Nephron progenitor cell (in vitro differentiated cells): Measurements from ENCODE around the gene PI4K2B.
"Not testable (repeated sequence)": the region's sequence is repeated elsewhere in the genome, so short reads cannot be mapped to it uniquely, and the experiment has no call there.

Experiments
- DNase-seq: peaks from one replicate; pipeline ENCODE4 v3.0.0; 2021
- H3K27ac Mint-ChIP-seq: 2 replicates; pipeline ENCODE4 v1.8.0; 2021; ENCODE audit warnings: mild to moderate bottlenecking, moderate library complexity, mixed read lengths
- H3K27me3 Mint-ChIP-seq: 2 replicates; pipeline ENCODE4 v1.8.0; 2021; ENCODE audit warnings: mild to moderate bottlenecking, low read depth, mixed read lengths; ENCODE audit not compliant: poor library complexity
- H3K36me3 Mint-ChIP-seq: 2 replicates; pipeline ENCODE4 v1.8.0; 2021; ENCODE audit warnings: low read depth, mixed read lengths
- H3K4me1 Mint-ChIP-seq: 2 replicates; pipeline ENCODE4 v1.8.0; 2021; ENCODE audit warnings: mixed read lengths
- H3K4me3 Mint-ChIP-seq: 2 replicates; pipeline ENCODE4 v1.8.0; 2021; ENCODE audit warnings: mild to moderate bottlenecking, moderate library complexity, mixed read lengths
- H3K9me3 Mint-ChIP-seq: 2 replicates; pipeline ENCODE4 v1.8.0; 2021; ENCODE audit warnings: mild to moderate bottlenecking, moderate library complexity, mixed read lengths
- CTCF ChIP-seq: fragments of 200-600 bp; sonication (generic); IDR thresholded peaks from 2 replicates; pipeline ENCODE4 v1.5.0; 2021; ENCODE audit warnings: antibody characterized with exemption

PI4K2B gene

DNA sequence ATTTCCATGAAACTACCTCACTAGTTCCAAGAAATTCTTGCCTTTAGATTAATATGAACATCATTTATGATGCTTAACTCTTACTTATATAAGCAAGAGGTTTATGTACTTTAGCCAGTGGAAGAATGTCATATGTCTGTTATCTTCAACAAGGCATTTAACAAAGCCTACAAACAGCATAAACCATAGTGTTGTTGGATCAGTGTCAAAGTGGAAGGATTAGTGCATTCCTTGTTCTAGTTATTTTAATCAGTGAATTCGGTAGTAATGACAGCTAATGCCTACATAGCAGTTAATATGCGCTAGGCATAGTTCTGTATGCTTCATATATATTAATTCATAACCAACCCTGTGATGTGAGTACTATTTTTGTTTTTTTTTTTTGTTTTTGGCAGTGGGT is 3.1 kb downstream of the PI4K2B start:
- peaks cover 28% of the 10 kb centered on the region for H3K36me3 Mint-ChIP-seq
- H3K4me3 Mint-ChIP-seq: no peak overlapping the region
- H3K27ac Mint-ChIP-seq: no peak overlapping the region
- H3K27me3 Mint-ChIP-seq: peaks cover 16% of the 10 kb centered on the region
- H3K4me1 Mint-ChIP-seq: peaks cover 15% of the 10 kb centered on the region
- H3K9me3 Mint-ChIP-seq: peaks cover 48% of the 10 kb centered on the region
- DNase-seq: no peak
- TF ChIP-seq CTCF: no peak

GRCh38 chr4:25238052-25238451 is 4.2 kb downstream of the PI4K2B start:
- no peak overlapping the region for H3K27ac Mint-ChIP-seq
- peaks cover 16% of the 10 kb centered on the region for H3K27me3 Mint-ChIP-seq
- no peak for TF ChIP-seq CTCF
- no peak overlapping the region for H3K4me3 Mint-ChIP-seq
- H3K4me1 Mint-ChIP-seq: peaks cover 15% of the 10 kb centered on the region
- H3K9me3 Mint-ChIP-seq: peaks cover 42% of the 10 kb centered on the region
- DNase-seq: no peak
- peaks cover 18% of the 10 kb centered on the region for H3K36me3 Mint-ChIP-seq

GRCh38 chr4:25239528-25239927 is 5.7 kb downstream of the PI4K2B start:
- Mint-ChIP-seq H3K9me3 (peaks cover 47% of the 10 kb centered on the region), H3K27me3 (peaks cover 15% of the 10 kb centered on the region), H3K4me1 (peaks cover 13% of the 10 kb centered on the region), H3K36me3 (peaks cover 31% of the 10 kb centered on the region)
- H3K27ac Mint-ChIP-seq, DNase-seq, H3K4me3 Mint-ChIP-seq: not testable (repeated sequence)

GRCh38 chr4:25240754-25241210 is 6.9 kb downstream of the PI4K2B start:
- H3K27me3 Mint-ChIP-seq, DNase-seq, H3K4me3 Mint-ChIP-seq, H3K27ac Mint-ChIP-seq, H3K4me1 Mint-ChIP-seq: not testable (repeated sequence)
- peaks cover 40% of the 10 kb centered on the region for H3K36me3 Mint-ChIP-seq
- H3K9me3 Mint-ChIP-seq: peaks cover 48% of the 10 kb centered on the region

DNA sequence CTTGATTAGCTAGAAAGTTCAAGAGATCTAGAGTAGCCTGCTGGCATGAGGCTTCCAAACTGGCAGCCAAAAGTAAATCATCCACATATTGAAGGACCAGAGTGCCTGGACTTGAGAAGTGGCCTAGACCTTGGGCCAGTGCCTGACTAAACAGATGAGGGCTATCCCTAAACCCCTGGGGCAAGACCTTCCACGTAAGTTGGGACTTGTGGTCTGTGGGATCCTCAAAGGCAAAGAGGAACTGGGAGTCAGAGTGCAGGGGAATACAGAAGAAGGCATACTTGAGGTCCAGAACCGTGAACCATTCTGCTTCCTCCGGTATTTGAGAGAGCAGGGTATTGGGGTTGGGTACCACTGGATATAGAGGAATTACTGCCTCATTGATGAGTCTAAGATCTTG is 8.4 kb downstream of the PI4K2B start:
- H3K27me3 Mint-ChIP-seq: not testable (repeated sequence)
- peaks cover 39% of the 10 kb centered on the region for H3K36me3 Mint-ChIP-seq
- peaks cover 49% of the 10 kb centered on the region for H3K9me3 Mint-ChIP-seq

DNA sequence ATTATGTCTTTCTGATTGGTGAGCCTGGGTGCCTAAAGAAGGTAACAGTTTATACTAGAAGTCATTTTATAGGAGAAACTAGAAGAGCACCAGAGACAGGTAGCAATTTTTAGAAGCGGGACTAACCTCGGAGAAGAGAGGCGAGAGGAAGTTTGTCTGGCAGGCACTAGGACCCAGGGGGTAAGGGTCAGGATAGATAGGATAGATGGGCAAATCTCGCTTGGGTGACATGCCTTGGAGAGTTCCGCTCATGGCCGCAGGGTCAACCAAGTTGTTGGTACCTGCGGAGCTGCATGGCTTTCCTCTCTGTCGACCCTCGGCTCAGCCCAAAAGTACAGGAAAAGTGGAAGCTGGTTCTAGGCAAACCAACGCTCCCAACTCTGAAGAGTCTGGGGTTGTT is 11.3 kb downstream of the PI4K2B start:
- DNase-seq: no peak
- Mint-ChIP-seq H3K36me3 (peaks cover 39% of the 10 kb centered on the region), H3K27ac (no peak overlapping the region), H3K9me3 (peaks cover 53% of the 10 kb centered on the region), H3K4me1 (no peaks in the 10 kb centered on the region), H3K4me3 (no peak overlapping the region), H3K27me3 (peaks cover 3% of the 10 kb centered on the region)
- TF ChIP-seq CTCF: no peak

More for the DNA sequence above, 8.4 kb downstream of the PI4K2B start:
- DNase-seq, H3K27ac Mint-ChIP-seq, H3K4me3 Mint-ChIP-seq, H3K4me1 Mint-ChIP-seq: not testable (repeated sequence)

DNA sequence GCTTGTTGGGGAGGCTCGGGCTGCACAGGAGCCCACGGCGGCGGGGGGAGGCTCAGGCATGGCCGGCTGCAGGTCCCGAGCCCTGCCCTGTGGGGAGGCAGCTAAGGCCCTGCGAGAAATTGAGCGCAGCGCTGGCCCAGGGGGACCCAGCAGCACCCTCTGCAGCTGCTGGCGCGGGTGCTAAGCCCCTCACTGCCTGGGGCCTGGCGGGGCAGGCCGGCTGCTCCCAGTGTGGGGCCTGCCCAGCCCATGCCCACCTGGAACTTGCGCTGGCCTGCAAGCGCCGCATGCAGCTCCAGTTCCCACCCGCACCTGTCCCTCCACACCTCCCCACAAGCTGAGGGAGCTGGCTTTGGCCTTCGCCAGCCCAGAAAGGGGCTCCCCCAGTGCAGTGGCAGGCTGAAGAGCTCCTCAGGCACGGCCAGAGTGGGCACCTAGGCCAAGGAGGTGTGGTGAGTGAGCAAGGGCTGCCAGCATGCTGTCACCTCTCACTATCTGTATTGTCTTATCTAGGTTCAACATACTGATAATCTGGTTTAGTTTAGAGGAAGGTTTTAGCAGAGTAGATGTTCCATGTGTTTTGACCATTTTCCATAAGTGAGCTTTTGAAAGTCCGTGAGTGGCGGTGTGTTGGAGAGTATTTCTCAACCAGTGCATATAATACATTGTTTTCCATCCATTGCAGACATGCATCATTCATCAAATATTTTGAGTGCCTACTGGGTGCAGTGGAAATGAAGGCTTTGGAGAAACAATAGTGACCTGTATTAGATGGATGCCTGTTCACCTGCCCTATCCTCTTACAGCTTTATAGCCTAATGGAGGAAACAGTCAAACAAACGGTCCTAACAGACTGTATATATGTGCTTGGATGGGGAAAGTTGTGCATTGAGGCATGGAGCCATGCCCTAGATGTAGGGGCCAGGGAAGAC is 13.1 kb downstream of the PI4K2B start:
- Mint-ChIP-seq H3K4me3 (no peak overlapping the region), H3K36me3 (peaks cover 39% of the 10 kb centered on the region), H3K27me3 (no peaks in the 10 kb centered on the region), H3K27ac (no peak overlapping the region), H3K9me3 (peaks cover 56% of the 10 kb centered on the region), H3K4me1 (no peaks in the 10 kb centered on the region)
- DNase-seq: no peak
- no peak for TF ChIP-seq CTCF

DNA sequence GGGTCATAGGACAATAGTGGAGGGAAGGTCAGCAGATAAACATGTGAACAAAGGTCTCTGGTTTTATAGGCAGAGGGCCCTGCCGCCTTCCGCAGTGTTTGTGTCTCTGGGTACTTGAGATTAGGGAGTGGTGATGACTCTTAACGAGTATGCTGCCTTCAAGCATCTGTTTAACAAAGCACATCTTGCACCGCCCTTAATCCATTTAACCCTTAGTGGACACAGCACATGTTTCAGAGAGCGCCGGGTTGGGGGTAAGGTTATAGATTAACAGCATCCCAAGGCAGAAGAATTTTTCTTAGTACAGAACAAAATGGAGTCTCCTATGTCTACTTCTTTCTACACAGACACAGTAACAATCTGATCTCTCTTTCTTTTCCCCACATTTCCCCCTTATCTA is 15.0 kb downstream of the PI4K2B start:
- H3K27me3 Mint-ChIP-seq, H3K27ac Mint-ChIP-seq, H3K4me1 Mint-ChIP-seq, H3K4me3 Mint-ChIP-seq, DNase-seq: not testable (repeated sequence)
- peaks cover 45% of the 10 kb centered on the region for H3K9me3 Mint-ChIP-seq
- peaks cover 33% of the 10 kb centered on the region for H3K36me3 Mint-ChIP-seq

DNA sequence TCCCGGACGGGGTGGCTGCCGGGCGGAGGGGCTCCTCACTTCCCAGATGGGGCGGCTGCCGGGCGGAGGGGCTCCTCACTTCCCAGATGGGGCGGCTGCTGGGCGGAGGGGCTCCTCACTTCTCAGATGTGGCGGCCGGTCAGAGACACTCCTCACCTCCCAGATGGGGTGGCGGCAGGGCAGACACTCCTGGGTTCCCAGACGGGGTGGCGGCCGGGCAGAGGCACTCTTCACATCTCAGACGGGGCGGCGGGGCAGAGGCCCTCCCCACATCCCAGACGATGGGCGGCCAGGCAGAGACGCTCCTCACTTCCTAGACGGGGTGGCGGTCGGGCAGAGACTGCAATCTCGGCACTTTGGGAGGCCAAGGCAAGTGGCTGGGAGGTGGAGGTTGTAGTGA is 15.7 kb downstream of the PI4K2B start:
- Mint-ChIP-seq H3K9me3 (peaks cover 39% of the 10 kb centered on the region), H3K36me3 (peaks cover 27% of the 10 kb centered on the region)
- not testable (repeated sequence) for H3K4me1 Mint-ChIP-seq, DNase-seq, H3K4me3 Mint-ChIP-seq, H3K27me3 Mint-ChIP-seq, H3K27ac Mint-ChIP-seq
